H9 (cell line): ENCODE results near the gene TM9SF4. TPM values are rescaled to one million over a fixed set of nuclear protein-coding genes. Genes with fewer than 3 reads are reported as not detected.
A peak's percentile ranks its signal among the peaks of the same experiment; 100 is the strongest.

ENCODE experiments used
- DNase-seq: peaks from one replicate; pipeline ENCODE4 v3.0.0-alpha.2; 2017
- H2AFZ ChIP-seq: one replicate; pipeline ENCODE4 v1.6.1; 2013; ENCODE audit warnings: mild to moderate bottlenecking, low read length, control low read depth, moderate library complexity
- H2AK5ac ChIP-seq: 2 replicates; pipeline ENCODE4 v1.6.1; 2013; ENCODE audit warnings: low read length, control low read depth, mixed read lengths; ENCODE audit not compliant: insufficient read length
- H2BK120ac ChIP-seq: one replicate; pipeline ENCODE4 v1.6.1; 2013; ENCODE audit warnings: low read depth, mild to moderate bottlenecking, low read length, control low read depth, inconsistent platforms; ENCODE audit not compliant: poor library complexity, severe bottlenecking
- H2BK12ac ChIP-seq: 2 replicates; pipeline ENCODE4 v1.6.1; 2013; ENCODE audit warnings: low read length, control low read depth, mixed read lengths, low read depth; ENCODE audit not compliant: insufficient read length
- H2BK15ac ChIP-seq: 2 replicates; pipeline ENCODE4 v1.6.1; 2013; ENCODE audit warnings: low read depth, low read length, control low read depth
- H2BK20ac ChIP-seq: one replicate; pipeline ENCODE4 v1.6.1; 2013; ENCODE audit warnings: low read depth, mild to moderate bottlenecking, low read length, control low read depth, inconsistent platforms; ENCODE audit not compliant: poor library complexity, severe bottlenecking
- H2BK5ac ChIP-seq: 2 replicates; pipeline ENCODE4 v1.6.1; 2013; ENCODE audit warnings: low read length, control low read depth, mixed read lengths; ENCODE audit not compliant: insufficient read length
- H3K14ac ChIP-seq: 2 replicates; pipeline ENCODE4 v1.6.1; 2013; ENCODE audit warnings: low read length, control low read depth; ENCODE audit not compliant: insufficient read depth
- H3K18ac ChIP-seq: 2 replicates; pipeline ENCODE4 v1.6.1; 2013; ENCODE audit warnings: low read depth, mild to moderate bottlenecking, mixed read lengths, low read length, control low read depth; ENCODE audit not compliant: insufficient read length
- H3K23ac ChIP-seq: 2 replicates; pipeline ENCODE4 v1.6.1; 2013; ENCODE audit warnings: low read length, control low read depth, mixed read lengths, low read depth; ENCODE audit not compliant: insufficient read length
- H3K23me2 ChIP-seq: 2 replicates; pipeline ENCODE4 v1.6.1; 2013; ENCODE audit warnings: low read depth, mild to moderate bottlenecking, mixed read lengths, low read length, control low read depth; ENCODE audit not compliant: insufficient read length, poor library complexity, severe bottlenecking
- H3K27ac ChIP-seq: 2 replicates; pipeline ENCODE4 v1.5.1; 2013; ENCODE audit warnings: low read length, control low read depth, mixed read lengths, low read depth; ENCODE audit not compliant: insufficient read length
- H3K27me3 ChIP-seq: 2 replicates; pipeline ENCODE4 v1.6.1; 2013; ENCODE audit warnings: low read length, control low read depth, inconsistent platforms; ENCODE audit not compliant: insufficient read depth
- H3K4ac ChIP-seq: 2 replicates; pipeline ENCODE4 v1.6.1; 2013; ENCODE audit warnings: low read depth, mild to moderate bottlenecking, control low read depth, inconsistent platforms, low read length, moderate library complexity
- H3K4me1 ChIP-seq: 2 replicates; pipeline ENCODE4 v1.6.1; 2013; ENCODE audit warnings: low read length, control low read depth, inconsistent platforms; ENCODE audit not compliant: insufficient read depth
- H3K4me2 ChIP-seq: 2 replicates; pipeline ENCODE4 v1.6.1; 2013; ENCODE audit warnings: low read length, control low read depth, mixed read lengths; ENCODE audit not compliant: insufficient read length, insufficient read depth
- H3K56ac ChIP-seq: 2 replicates; pipeline ENCODE4 v1.6.1; 2013; ENCODE audit warnings: low read depth, mild to moderate bottlenecking, mixed read lengths, low read length, control low read depth; ENCODE audit not compliant: insufficient read length
- H3K79me1 ChIP-seq: 2 replicates; pipeline ENCODE4 v1.6.1; 2013; ENCODE audit warnings: low read depth, mild to moderate bottlenecking, moderate library complexity, low read length, control low read depth, inconsistent platforms; ENCODE audit not compliant: insufficient read depth, poor library complexity, severe bottlenecking
- H3K79me2 ChIP-seq: 2 replicates; pipeline ENCODE4 v1.6.1; 2013; ENCODE audit warnings: low read length, control low read depth, inconsistent platforms; ENCODE audit not compliant: insufficient read depth
- H3K9ac ChIP-seq: 2 replicates; pipeline ENCODE4 v1.6.1; 2013; ENCODE audit warnings: low read length, control low read depth, mixed read lengths; ENCODE audit not compliant: insufficient read length; ENCODE audit errors: extremely low read depth
- H3K9me3 ChIP-seq: one replicate; pipeline ENCODE4 v1.6.1; 2013; ENCODE audit warnings: low read depth, low read length, inconsistent platforms; ENCODE audit not compliant: control insufficient read depth
- H3T11ph ChIP-seq: one replicate; pipeline ENCODE4 v1.6.1; 2013; ENCODE audit warnings: mild to moderate bottlenecking, low read length, control low read depth, inconsistent platforms
- H4K20me1 ChIP-seq: one replicate; pipeline ENCODE4 v1.6.1; 2013; ENCODE audit not compliant: control insufficient read depth, insufficient read length, insufficient read depth
- H4K5ac ChIP-seq: 2 replicates; pipeline ENCODE4 v1.6.1; 2013; ENCODE audit warnings: low read depth, mild to moderate bottlenecking, mixed read lengths, low read length, control low read depth; ENCODE audit not compliant: insufficient read length
- H4K8ac ChIP-seq: replicated peaks from 2 replicates; pipeline ENCODE4 v1.6.1; 2013; ENCODE audit warnings: low read length, control low read depth, mixed read lengths, low read depth; ENCODE audit not compliant: insufficient read length
- H4K91ac ChIP-seq: 2 replicates; pipeline ENCODE4 v1.6.1; 2013; ENCODE audit warnings: low read depth, mild to moderate bottlenecking, moderate library complexity, mixed read lengths, low read length, control low read depth; ENCODE audit not compliant: insufficient read length
- H3K27ac Mint-ChIP-seq, 3 experiments: 2 replicates in 2 of 3; 3 replicates in 1 of 3; pipeline ENCODE4 v1.8.0; 2020 to 2021; ENCODE audit warnings: mixed read lengths in 3 of 3, mild to moderate bottlenecking in 1 of 3, moderate library complexity in 1 of 3
- H3K27me3 Mint-ChIP-seq: 2 replicates; pipeline ENCODE4 v1.8.0; 2021; ENCODE audit warnings: low read depth, mild to moderate bottlenecking, moderate library complexity, mixed read lengths
- H3K36me3 Mint-ChIP-seq, 3 experiments: 2 replicates in 2 of 3; 3 replicates in 1 of 3; pipeline ENCODE4 v1.8.0; 2020 to 2021; ENCODE audit warnings: low read depth in 3 of 3, mixed read lengths in 3 of 3; ENCODE audit not compliant: insufficient read depth in 1 of 3
- H3K4me1 Mint-ChIP-seq, 2 experiments: 2 replicates each; pipeline ENCODE4 v1.8.0; 2020; ENCODE audit warnings: mixed read lengths in 2 of 2
- H3K4me3 Mint-ChIP-seq, 2 experiments: 2 replicates in 1 of 2; 3 replicates in 1 of 2; pipeline ENCODE4 v1.8.0; 2020 to 2021; ENCODE audit warnings: mild to moderate bottlenecking in 2 of 2, mixed read lengths in 2 of 2, moderate library complexity in 1 of 2
- H3K9me3 Mint-ChIP-seq, 2 experiments: 2 replicates in 1 of 2; 3 replicates in 1 of 2; pipeline ENCODE4 v1.8.0; 2020; ENCODE audit warnings: mild to moderate bottlenecking in 2 of 2, mixed read lengths in 2 of 2, moderate library complexity in 1 of 2
- CTCF ChIP-seq: fragments of 200-600 bp; sonication (generic); conservative IDR thresholded peaks from 3 replicates; pipeline ENCODE4 v1.8.0; 2021; ENCODE audit warnings: antibody characterized with exemption, mild to moderate bottlenecking
- WGBS: extraction: QIAGEN DNeasy Blood & Tissue Kit; methylation state at CpG from one replicate; pipeline ENCODE4 v1.1.7; 2013; ENCODE audit warnings: missing lambda C conversion rate, low lambda C conversion rate, mixed read lengths; ENCODE audit not compliant: insufficient read length; ENCODE audit errors: extremely low coverage; 5-methylcytosine and 5-hydroxymethylcytosine counted together
- total RNA-seq: library from RNA; stranded (reverse); gene quantifications from 2 replicates; pipeline ENCODE4 v1.2.1, GENCODE V29; 2021

Gene TM9SF4
- total RNA-seq, 1 experiment from 2014 or later = 62.3 TPM

- H2BK120ac ChIP-seq = no peak within 1 kb of the TSS
- no CpG with 5 or more reads among the region's 74 CpGs for WGBS
- no peak within 1 kb of the TSS for H2AK5ac ChIP-seq
- Mint-ChIP-seq H3K9me3 (no peaks in the 10 kb centered on the region; a peak in 1 of 5 replicates), H3K36me3 (peaks cover 7 to 41% (median 29%) of the 10 kb centered on the region in 3 experiments; a peak in 6 of 7 replicates), H3K4me3 (peak within 1 kb of the TSS; percentile 89 to 97), H3K4me1 (peaks cover 45 to 47% of the 10 kb centered on the region in 2 experiments), H3K27me3 (no peaks in the 10 kb centered on the region), H3K27ac (peak within 1 kb of the TSS; percentile 85 to 97 (median 86))
- H3K14ac ChIP-seq = peak within 1 kb of the TSS; percentile 56; the same call in 1 of the 2 replicates
- H3K18ac ChIP-seq = no peak within 1 kb of the TSS
- peaks cover 10% of the 10 kb centered on the region for H3K23me2 ChIP-seq
- peak; percentile 80 for DNase-seq
- peaks cover 9% of the 10 kb centered on the region for H3K79me1 ChIP-seq
- no peak within 1 kb of the TSS for H3K4ac ChIP-seq
- H3K56ac ChIP-seq = no peak within 1 kb of the TSS
- peak within 1 kb of the TSS; percentile 71 for H3K4me2 ChIP-seq
- H3T11ph ChIP-seq = no peak within 1 kb of the TSS
- H4K91ac ChIP-seq = no peak within 1 kb of the TSS
- H2BK15ac ChIP-seq = no peak within 1 kb of the TSS
- TF ChIP-seq CTCF = peak; percentile 28; the same call in 2 of the 3 replicates
- H4K20me1 ChIP-seq = no peaks in the 10 kb centered on the region
- H3K9ac ChIP-seq = peak within 1 kb of the TSS; percentile 78
- H3K27me3 ChIP-seq = no peaks in the 10 kb centered on the region
- H2BK12ac ChIP-seq = no peak within 1 kb of the TSS
- no peak within 1 kb of the TSS for H2AFZ ChIP-seq
- no peak within 1 kb of the TSS for H2BK20ac ChIP-seq
- no peak within 1 kb of the TSS for H2BK5ac ChIP-seq
- H4K5ac ChIP-seq = no peak within 1 kb of the TSS
- H3K27ac ChIP-seq = no peak within 1 kb of the TSS
- no peak within 1 kb of the TSS for H3K23ac ChIP-seq
- no peak within 1 kb of the TSS for H4K8ac ChIP-seq
- no peaks in the 10 kb centered on the region for H3K4me1 ChIP-seq
- no peaks in the 10 kb centered on the region for H3K9me3 ChIP-seq
- H3K79me2 ChIP-seq = peaks cover 20% of the 10 kb centered on the region; the same call in 1 of the 2 replicates
Observed at GRCh38 chr20:32207626-32208498, 98.3 kb downstream of the TM9SF4 start, which contains the start of the genes PLAGL2 and POFUT1. Gene PLAGL2 (minus strand): TSS chr20:32207743. CDS start chr20:32202178, 5,565 bp downstream. Gene POFUT1 (plus strand): TSS chr20:32207880. CDS start chr20:32207942, 62 bp downstream.
